Measurements from ENCODE around the gene ZFYVE28.

DNA sequence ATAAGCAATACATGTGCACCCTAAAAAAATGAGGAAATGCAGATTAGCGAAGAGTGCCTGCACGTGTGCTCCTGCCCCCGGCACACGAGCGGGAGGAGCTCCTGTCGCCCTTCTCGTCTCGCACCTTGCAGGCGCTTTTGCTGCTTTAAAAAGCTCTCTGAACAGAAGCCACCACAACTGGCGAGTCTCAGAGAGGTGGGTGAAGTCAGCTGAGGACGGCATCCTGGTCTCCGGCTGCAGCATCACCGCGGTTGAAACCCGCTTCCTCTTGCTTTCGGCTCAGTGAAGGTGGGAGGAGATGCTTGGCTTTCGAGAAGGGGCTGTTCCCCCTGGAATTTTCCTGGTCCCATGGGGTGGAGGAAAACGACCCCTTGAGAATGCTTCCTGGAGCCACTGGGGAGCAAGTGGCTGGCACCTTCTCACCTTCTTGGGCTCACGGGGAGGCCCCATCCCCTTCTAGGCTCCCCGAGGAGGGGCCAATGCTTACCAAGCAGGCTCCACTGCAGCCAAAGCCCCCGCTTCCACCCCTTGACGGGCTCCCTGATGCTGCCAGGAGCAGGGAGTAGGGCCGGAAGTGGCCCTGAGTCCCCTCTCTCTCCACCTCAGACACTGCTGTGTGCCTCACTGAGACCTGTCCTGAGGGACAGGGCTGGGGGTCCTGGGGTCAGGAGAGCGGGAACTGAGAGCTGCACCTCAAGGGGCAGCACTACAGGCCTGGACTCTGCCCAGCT lies 127.3 kb downstream of the ZFYVE28 start:
- TF ChIP-seq, protein P1, sequence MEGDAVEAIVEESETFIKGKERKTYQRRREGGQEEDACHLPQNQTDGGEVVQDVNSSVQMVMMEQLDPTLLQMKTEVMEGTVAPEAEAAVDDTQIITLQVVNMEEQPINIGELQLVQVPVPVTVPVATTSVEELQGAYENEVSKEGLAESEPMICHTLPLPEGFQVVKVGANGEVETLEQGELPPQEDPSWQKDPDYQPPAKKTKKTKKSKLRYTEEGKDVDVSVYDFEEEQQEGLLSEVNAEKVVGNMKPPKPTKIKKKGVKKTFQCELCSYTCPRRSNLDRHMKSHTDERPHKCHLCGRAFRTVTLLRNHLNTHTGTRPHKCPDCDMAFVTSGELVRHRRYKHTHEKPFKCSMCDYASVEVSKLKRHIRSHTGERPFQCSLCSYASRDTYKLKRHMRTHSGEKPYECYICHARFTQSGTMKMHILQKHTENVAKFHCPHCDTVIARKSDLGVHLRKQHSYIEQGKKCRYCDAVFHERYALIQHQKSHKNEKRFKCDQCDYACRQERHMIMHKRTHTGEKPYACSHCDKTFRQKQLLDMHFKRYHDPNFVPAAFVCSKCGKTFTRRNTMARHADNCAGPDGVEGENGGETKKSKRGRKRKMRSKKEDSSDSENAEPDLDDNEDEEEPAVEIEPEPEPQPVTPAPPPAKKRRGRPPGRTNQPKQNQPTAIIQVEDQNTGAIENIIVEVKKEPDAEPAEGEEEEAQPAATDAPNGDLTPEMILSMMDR (IDR thresholded peaks at IDR 0.05), result no peak
- TF ChIP-seq EZH2 (IDR thresholded peaks at IDR 0.05), result no peak
- TF ChIP-seq EZH2phosphoT487 (IDR thresholded peaks at IDR 0.05), result no peak
